Osteoblast (primary cell): ENCODE measurements around the gene RAP1GDS1. TPM values are rescaled to one million over a fixed set of nuclear protein-coding genes. Genes with fewer than 3 reads are reported as not detected.

Experiments used
- DNase-seq: peaks from one replicate; pipeline ENCODE4 v3.0.0; 2011; ENCODE audit warnings: low spot score, mixed read lengths; ENCODE audit not compliant: insufficient read length; ENCODE audit errors: missing footprints
- H2AFZ ChIP-seq: 2 replicates; pipeline ENCODE4 v1.6.0; 2011; ENCODE audit warnings: mild to moderate bottlenecking, low read length
- H3K27ac ChIP-seq: 2 replicates; pipeline ENCODE4 v1.5.1; 2011; ENCODE audit warnings: mild to moderate bottlenecking, low read depth, low read length, moderate library complexity
- H3K27me3 ChIP-seq: 2 replicates; pipeline ENCODE4 v1.6.0; 2012; ENCODE audit warnings: mild to moderate bottlenecking, control low read depth, inconsistent platforms, low read length, moderate library complexity; ENCODE audit not compliant: insufficient read depth
- H3K36me3 ChIP-seq: 2 replicates; pipeline ENCODE4 v1.5.1; 2011; ENCODE audit warnings: mild to moderate bottlenecking, low read length, control low read depth, moderate library complexity; ENCODE audit not compliant: insufficient read depth
- H3K4me1 ChIP-seq: 2 replicates; pipeline ENCODE4 v1.5.1; 2011; ENCODE audit warnings: mild to moderate bottlenecking, low read length, control low read depth, moderate library complexity; ENCODE audit not compliant: insufficient read depth
- H3K4me2 ChIP-seq: 2 replicates; pipeline ENCODE4 v1.6.0; 2011; ENCODE audit warnings: mild to moderate bottlenecking, low read length; ENCODE audit not compliant: insufficient read depth
- H3K4me3 ChIP-seq: fragments of 200-600 bp; sonication (generic); 3 replicates; pipeline ENCODE4 v1.5.1; 2012; ENCODE audit warnings: mild to moderate bottlenecking, low read length, inconsistent platforms; ENCODE audit not compliant: insufficient read depth
- H3K79me2 ChIP-seq: 2 replicates; pipeline ENCODE4 v1.6.0; 2012; ENCODE audit warnings: mild to moderate bottlenecking, low read length, control low read depth, inconsistent platforms; ENCODE audit not compliant: insufficient read depth
- H3K9me3 ChIP-seq: 2 replicates; pipeline ENCODE4 v1.5.1; 2011; ENCODE audit warnings: low read depth, low read length, control low read depth
- H4K20me1 ChIP-seq: 2 replicates; pipeline ENCODE4 v1.6.0; 2012; ENCODE audit warnings: mild to moderate bottlenecking, low read length, control low read depth; ENCODE audit not compliant: insufficient read depth
- CTCF ChIP-seq: IDR thresholded peaks from 2 replicates; pipeline ENCODE4 v1.5.1; 2011; ENCODE audit warnings: mild to moderate bottlenecking, low read depth, low read length, moderate library complexity; ENCODE audit errors: extremely low read depth
- total RNA-seq: library from RNA; depleted of rRNA; stranded (reverse); fragments of >200 nt; gene quantifications from 2 replicates; pipeline ENCODE4 v1.2.3, GENCODE V29; 2012

The RAP1GDS1 gene
- total RNA-seq, 1 donor, result 60.1 TPM

GRCh38 chr4:98260047-98260578 lies 1.1 kb upstream of the RAP1GDS1 start:
- Histone ChIP-seq H3K36me3 (no peaks in the 10 kb centered on the region), H3K4me2 (peak overlapping the region; percentile 91), H3K27me3 (no peaks in the 10 kb centered on the region), H4K20me1 (peaks cover 7% of the 10 kb centered on the region), H3K4me3 (peak overlapping the region; percentile 86), H2AFZ (peak overlapping the region; percentile 95), H3K27ac (peak overlapping the region; percentile 92), H3K4me1 (peaks cover 13% of the 10 kb centered on the region), H3K9me3 (no peaks in the 10 kb centered on the region), H3K79me2 (peaks cover 44% of the 10 kb centered on the region)
- DNase-seq, result peak; percentile 92
- TF ChIP-seq CTCF, result no peak

GRCh38 chr4:98261405-98262291 lies 464 bp downstream of the RAP1GDS1 start:
- Histone ChIP-seq H3K9me3 (no peaks in the 10 kb centered on the region), H3K27me3 (no peaks in the 10 kb centered on the region), H3K4me1 (peaks cover 13% of the 10 kb centered on the region), H3K79me2 (peaks cover 58% of the 10 kb centered on the region), H3K27ac (peak overlapping the region; percentile 81), H2AFZ (peak overlapping the region; percentile 96), H3K4me2 (peak overlapping the region; percentile 91), H3K4me3 (peak overlapping the region; percentile 94), H4K20me1 (peaks cover 7% of the 10 kb centered on the region), H3K36me3 (no peaks in the 10 kb centered on the region)
- peak; percentile 85 for DNase-seq
- TF ChIP-seq CTCF, result no peak

- TF ChIP-seq CTCF, result no peak
- no peaks in the 10 kb centered on the region for H3K9me3 ChIP-seq
- peak overlapping the region; percentile 94 for H3K4me3 ChIP-seq
- peak overlapping the region; percentile 96 for H2AFZ ChIP-seq
- H3K27ac ChIP-seq, result peak overlapping the region; percentile 81
- peaks cover 13% of the 10 kb centered on the region for H3K4me1 ChIP-seq
- DNase-seq, result peak; percentile 77
- peak overlapping the region; percentile 91 for H3K4me2 ChIP-seq
- no peaks in the 10 kb centered on the region for H3K36me3 ChIP-seq
- peaks cover 66% of the 10 kb centered on the region for H3K79me2 ChIP-seq
- no peaks in the 10 kb centered on the region for H3K27me3 ChIP-seq
- peaks cover 7% of the 10 kb centered on the region for H4K20me1 ChIP-seq
Measured at GRCh38 chr4:98262431-98262830, 1.2 kb downstream of the RAP1GDS1 start.

DNA sequence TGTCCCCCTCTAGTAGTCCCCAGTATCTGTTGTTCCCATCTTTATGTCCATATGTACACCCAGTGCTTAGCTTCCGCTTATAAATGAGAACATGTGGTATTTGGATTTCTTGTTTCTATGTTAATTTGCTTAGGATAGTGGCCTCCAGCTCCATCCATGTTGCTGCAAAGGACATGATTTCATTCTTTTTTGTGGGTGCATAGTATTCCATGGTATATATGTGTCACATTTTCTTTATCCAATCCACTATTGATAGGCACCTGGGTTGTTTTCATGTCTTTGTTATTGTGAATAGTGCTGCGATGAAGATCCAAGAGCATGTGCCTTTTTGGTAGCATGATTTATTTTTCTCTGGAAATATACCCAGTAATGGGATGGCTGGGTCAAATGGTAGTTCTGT lies 6.3 kb downstream of the RAP1GDS1 start:
- no peak overlapping the region for H3K4me2 ChIP-seq
- TF ChIP-seq CTCF, result no peak
- H4K20me1 ChIP-seq, result peaks cover 4% of the 10 kb centered on the region

More for the DNA sequence above, 6.3 kb downstream of the RAP1GDS1 start:
- H3K9me3 ChIP-seq, result no peaks in the 10 kb centered on the region
- H3K4me3 ChIP-seq, result no peak overlapping the region
- no peaks in the 10 kb centered on the region for H3K27me3 ChIP-seq
- H2AFZ ChIP-seq, result no peak overlapping the region
- peaks cover 4% of the 10 kb centered on the region for H3K4me1 ChIP-seq
- H3K27ac ChIP-seq, result no peak overlapping the region
- peaks cover 93% of the 10 kb centered on the region for H3K79me2 ChIP-seq
- H3K36me3 ChIP-seq, result no peaks in the 10 kb centered on the region
- DNase-seq, result no peak
